HEK293T (cell line): ENCODE results near the gene GNAL.
"Not testable (repeated sequence)": the region's sequence is repeated elsewhere in the genome, so short reads cannot be mapped to it uniquely, and the experiment has no call there.

Experiments used
- CTCF ChIA-PET: fragments of 350-600 bp; formaldehyde crosslinking; extraction: SDS; loops from one replicate; lab custom pipeline; 2021; ENCODE audit warnings: antibody characterized with exemption, inconsistent platforms; lab: Yijun Ruan, JAX
- POLR2A ChIA-PET: fragments of 350-600 bp; formaldehyde crosslinking; extraction: SDS; loops from one replicate; lab custom pipeline; 2020; ENCODE audit warnings: antibody characterized with exemption, inconsistent platforms; lab: Yijun Ruan, JAX
- DNase-seq: peaks from one replicate; pipeline ENCODE4 v3.0.0; 2012; ENCODE audit warnings: mixed read lengths; ENCODE audit errors: extremely low spot score
- ARNT ChIP-seq: fragments of 450-650 bp; IDR thresholded peaks from 2 replicates; pipeline ENCODE4 v1.6.1; 2017; ENCODE audit warnings: mild to moderate bottlenecking
- BHLHE40 ChIP-seq: fragments of 450-650 bp; IDR thresholded peaks from 2 replicates; pipeline ENCODE4 v1.6.1; 2016; ENCODE audit warnings: mild to moderate bottlenecking, moderate library complexity, borderline replicate concordance
- CTBP1 ChIP-seq: fragments of 450-650 bp; IDR thresholded peaks from 2 replicates; pipeline ENCODE4 v1.6.1; 2016; ENCODE audit warnings: borderline replicate concordance
- ELF4 ChIP-seq: fragments of 450-650 bp; IDR thresholded peaks from 2 replicates; pipeline ENCODE4 v1.6.1; 2017; ENCODE audit warnings: antibody characterized with exemption
- FOXA1 ChIP-seq: fragments of 450-650 bp; IDR thresholded peaks from 2 replicates; pipeline ENCODE4 v1.6.1; 2016; ENCODE audit warnings: mild to moderate bottlenecking
- FOXK2 ChIP-seq: fragments of 450-650 bp; IDR thresholded peaks from 2 replicates; pipeline ENCODE4 v1.6.1; 2016; ENCODE audit warnings: mild to moderate bottlenecking
- FOXM1 ChIP-seq: fragments of 450-650 bp; IDR thresholded peaks from 2 replicates; pipeline ENCODE4 v1.6.1; 2017; ENCODE audit warnings: mild to moderate bottlenecking, borderline replicate concordance
- HDGF ChIP-seq: fragments of 450-650 bp; IDR thresholded peaks from 2 replicates; pipeline ENCODE4 v1.6.1; 2017; ENCODE audit warnings: antibody characterized with exemption, borderline replicate concordance
- L3MBTL2 ChIP-seq: fragments of 450-650 bp; conservative IDR thresholded peaks from 2 replicates; pipeline ENCODE4 v1.6.1; 2016; ENCODE audit warnings: mild to moderate bottlenecking
- LEF1 ChIP-seq: fragments of 450-650 bp; IDR thresholded peaks from 2 replicates; pipeline ENCODE4 v1.6.1; 2017; ENCODE audit warnings: mild to moderate bottlenecking, borderline replicate concordance
- NFRKB ChIP-seq: fragments of 450-650 bp; IDR thresholded peaks from 2 replicates; pipeline ENCODE4 v1.6.1; 2016; ENCODE audit warnings: mild to moderate bottlenecking, moderate library complexity
- PKNOX1 ChIP-seq: fragments of 450-650 bp; IDR thresholded peaks from 2 replicates; pipeline ENCODE4 v1.6.1; 2016
- SP1 ChIP-seq: fragments of 450-650 bp; IDR thresholded peaks from 2 replicates; pipeline ENCODE4 v1.6.1; 2017
- SUZ12 ChIP-seq: fragments of 450-650 bp; IDR thresholded peaks from 2 replicates; pipeline ENCODE4 v1.6.1; 2016; ENCODE audit warnings: mild to moderate bottlenecking
- TARDBP ChIP-seq: fragments of 450-650 bp; IDR thresholded peaks from 2 replicates; pipeline ENCODE4 v1.6.1; 2016
- ZNF384 ChIP-seq: fragments of 450-650 bp; IDR thresholded peaks from 2 replicates; pipeline ENCODE4 v1.6.1; 2016

GNAL gene

GRCh38 chr18:11695736-11696135 is 6.7 kb downstream of the GNAL start:
- CTCF ChIA-PET, result no interaction called here
- POLR2A ChIA-PET, result no interaction called here
- TF ChIP-seq TARDBP (no peak), NFRKB (no peak), FOXA1 (no peak), BHLHE40 (no peak), CTBP1 (no peak)
- no peak for DNase-seq

- TF ChIP-seq FOXA1 (no peak), CTBP1 (no peak), SP1 (no peak), SUZ12 (no peak), BHLHE40 (no peak), FOXK2 (no peak), PKNOX1 (no peak)
- POLR2A ChIA-PET, result no interaction called here
- no peak for DNase-seq
- CTCF ChIA-PET, result no interaction called here
Observed at GRCh38 chr18:11696451-11696850, 7.4 kb downstream of the GNAL start.

GRCh38 chr18:11700876-11701275 is 11.8 kb downstream of the GNAL start:
- POLR2A ChIA-PET, result interaction anchor here (1.2 kb wide), 1 partner anchor 11 kb away, joined by 3 read pairs; no protein-coding TSS in a partner anchor
- CTCF ChIA-PET, result no interaction called here
- no peak for DNase-seq
- TF ChIP-seq TARDBP (no peak), SP1 (no peak), SUZ12 (no peak), HDGF (no peak), L3MBTL2 (no peak), FOXM1 (no peak), FOXA1 (no peak), LEF1 (no peak), BHLHE40 (no peak), PKNOX1 (no peak), ARNT (no peak), ELF4 (no peak), NFRKB (no peak), ZNF384 (no peak), CTBP1 (no peak), FOXK2 (no peak)

GRCh38 chr18:11710578-11710977 is 21.5 kb downstream of the GNAL start:
- TF ChIP-seq ELF4 (no peak), CTBP1 (no peak), SUZ12 (no peak), LEF1 (no peak), ZNF384 (no peak), FOXM1 (no peak), NFRKB (no peak), BHLHE40 (no peak)
- POLR2A ChIA-PET, result no interaction called here
- CTCF ChIA-PET, result no interaction called here
- DNase-seq, result no peak

- DNase-seq, result no peak
- CTCF ChIA-PET, result no interaction called here
- POLR2A ChIA-PET, result no interaction called here
- TF ChIP-seq TARDBP (no peak), ZNF384 (no peak), ELF4 (no peak), ARNT (no peak), BHLHE40 (no peak), SP1 (no peak), L3MBTL2 (no peak), FOXM1 (no peak)
Observed at GRCh38 chr18:11713756-11714155, 24.7 kb downstream of the GNAL start.

GRCh38 chr18:11714244-11714918 is 25.3 kb downstream of the GNAL start:
- POLR2A ChIA-PET, result no interaction called here
- CTCF ChIA-PET, result no interaction called here
- no peak for TF ChIP-seq L3MBTL2
- TF ChIP-seq FOXM1, result no peak
- no peak for TF ChIP-seq SUZ12
- no peak for TF ChIP-seq SP1
- DNase-seq, result no peak

GRCh38 chr18:11716767-11717315 is 27.8 kb downstream of the GNAL start:
- DNase-seq, POLR2A ChIA-PET, CTCF ChIA-PET: not testable (repeated sequence)
